ENCODE measurements around the gene EI24.

DNA sequence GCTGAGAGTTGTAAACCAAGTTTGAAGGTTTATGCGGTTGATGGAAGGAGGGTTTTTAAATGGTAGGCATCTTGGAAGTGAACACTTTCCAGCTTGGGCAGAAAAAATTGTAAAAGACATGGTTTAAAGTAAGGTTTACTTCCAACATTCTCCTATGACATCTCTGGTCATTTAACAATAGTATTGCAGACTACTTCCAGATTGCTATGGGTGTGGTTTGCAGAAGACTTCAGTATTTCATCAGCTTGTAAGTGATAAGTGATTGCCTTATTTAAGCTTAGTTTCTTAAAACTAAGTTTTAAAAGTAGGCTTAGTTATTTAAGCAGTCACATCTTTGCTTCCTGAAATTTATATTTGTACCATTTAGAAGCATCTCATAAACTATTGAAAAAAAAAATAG, 16.2 kb downstream of the EI24 start:
- TF ChIP-seq, protein P1, sequence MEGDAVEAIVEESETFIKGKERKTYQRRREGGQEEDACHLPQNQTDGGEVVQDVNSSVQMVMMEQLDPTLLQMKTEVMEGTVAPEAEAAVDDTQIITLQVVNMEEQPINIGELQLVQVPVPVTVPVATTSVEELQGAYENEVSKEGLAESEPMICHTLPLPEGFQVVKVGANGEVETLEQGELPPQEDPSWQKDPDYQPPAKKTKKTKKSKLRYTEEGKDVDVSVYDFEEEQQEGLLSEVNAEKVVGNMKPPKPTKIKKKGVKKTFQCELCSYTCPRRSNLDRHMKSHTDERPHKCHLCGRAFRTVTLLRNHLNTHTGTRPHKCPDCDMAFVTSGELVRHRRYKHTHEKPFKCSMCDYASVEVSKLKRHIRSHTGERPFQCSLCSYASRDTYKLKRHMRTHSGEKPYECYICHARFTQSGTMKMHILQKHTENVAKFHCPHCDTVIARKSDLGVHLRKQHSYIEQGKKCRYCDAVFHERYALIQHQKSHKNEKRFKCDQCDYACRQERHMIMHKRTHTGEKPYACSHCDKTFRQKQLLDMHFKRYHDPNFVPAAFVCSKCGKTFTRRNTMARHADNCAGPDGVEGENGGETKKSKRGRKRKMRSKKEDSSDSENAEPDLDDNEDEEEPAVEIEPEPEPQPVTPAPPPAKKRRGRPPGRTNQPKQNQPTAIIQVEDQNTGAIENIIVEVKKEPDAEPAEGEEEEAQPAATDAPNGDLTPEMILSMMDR (IDR thresholded peaks at IDR 0.05; ENCODE audit: insufficient read depth, low read length) = no peak
- TF ChIP-seq GABPA (IDR thresholded peaks at IDR 0.05; ENCODE audit: low read depth) = no peak
- TF ChIP-seq POLR2AphosphoS5 (IDR thresholded peaks at IDR 0.05; ENCODE audit: low read depth) = no peak
- TF ChIP-seq REST (IDR thresholded peaks at IDR 0.05; ENCODE audit: insufficient replicate concordance, low read depth) = no peak

All from HL-60 (cell line).